ENCODE measurements around the gene CYBB. TPM values are rescaled to one million over a fixed set of nuclear protein-coding genes. Genes with fewer than 3 reads are reported as not detected.

The CYBB gene
- total RNA-seq, 1 experiment from 2014 or later: 0.11 TPM

Other genes with a start within 250 kb of the CYBB start
- not detected in 2 replicates for gene LANCL3, start 208.4 kb upstream of the CYBB start, total RNA-seq (2014; rRNA removed; shearing (Covaris generic))
- gene XK, start 94.3 kb upstream of the CYBB start, total RNA-seq (2014; rRNA removed; shearing (Covaris generic)): 0.08 and 0.26 TPM in 2 replicates
- gene DYNLT3, start 67.5 kb downstream of the CYBB start, total RNA-seq (2014; rRNA removed; shearing (Covaris generic)): 125 and 137 TPM in 2 replicates
- 67.0 and 69.1 TPM in 2 replicates for gene SYTL5, start 226.5 kb downstream of the CYBB start, total RNA-seq (2014; rRNA removed; shearing (Covaris generic))

All from SK-MEL-5 (cell line).